GM12878 (cell line): ENCODE data around the gene SAMSN1. TPM values are rescaled to one million over a fixed set of nuclear protein-coding genes. Genes with fewer than 3 reads are reported as not detected.

Source experiments
- ATAC-seq: fragments of 200-7000 bp; cut with Tn5 transposase; 3 replicates; pipeline ENCODE4 v1.9.1; 2020; ENCODE audit warnings: mild to moderate bottlenecking, moderate library complexity
- BruUV-seq: library from RNA; stranded (reverse); fragments of 400-500 nt; replicated peaks from 2 replicates; lab custom pipeline; 2021; lab: Mats Ljungman, UMichigan
- CTCF ChIA-PET: fragments of 300-600 bp; sonication (Branson Sonifier 250); formaldehyde crosslinking; extraction: SDS; loops from one replicate; lab custom pipeline; 2021; ENCODE audit warnings: inconsistent platforms; lab: Yijun Ruan, JAX
- POLR2A ChIA-PET: fragments of 350-600 bp; formaldehyde crosslinking; extraction: SDS; loops from one replicate; lab custom pipeline; 2021; ENCODE audit warnings: inconsistent platforms; lab: Charles Lee
- RAD21 ChIA-PET: fragments of 300-600 bp; sonication (Branson Sonifier 250); formaldehyde crosslinking; loops from one replicate; lab custom pipeline; 2023; ENCODE audit warnings: antibody characterized with exemption; ENCODE audit not compliant: unreplicated experiment; lab: Charles Lee
- SMC1A ChIA-PET: fragments of 300-600 bp; sonication (Branson Sonifier 250); formaldehyde crosslinking; loops from one replicate; lab custom pipeline; 2023; ENCODE audit not compliant: unreplicated experiment, uncharacterized antibody; lab: Charles Lee
- DNase-seq: peaks from one replicate; pipeline ENCODE4 v3.0.0-alpha.2; 2011; ENCODE audit warnings: low read depth, low spot score
- FAIRE-seq: peaks from 3 replicates; lab custom pipeline; 2011; peaks lifted over from hg19 to GRCh38; lab: Jason Lieb, UNC
- H2AFZ ChIP-seq: 2 replicates; pipeline ENCODE4 v1.6.0; 2011; ENCODE audit warnings: low read depth, low read length, control low read depth; ENCODE audit not compliant: control insufficient read depth
- H3K27ac ChIP-seq: 2 replicates; pipeline ENCODE4 v1.5.1; 2011; ENCODE audit warnings: control low read depth; ENCODE audit not compliant: control insufficient read depth, insufficient read depth
- H3K27me3 ChIP-seq, 2 experiments: replicated peaks in 1 of 2; 2 replicates each; pipeline versions ENCODE4 v1.6.0 to v1.6.1; 2011; ENCODE audit warnings: low read length in 1 of 2; ENCODE audit not compliant: control insufficient read depth in 2 of 2, insufficient read depth in 2 of 2
- H3K36me3 ChIP-seq, 2 experiments: 2 replicates each; pipeline ENCODE4 v1.5.1; 2011; ENCODE audit warnings: low read length in 1 of 2; ENCODE audit not compliant: control insufficient read depth in 2 of 2, insufficient read depth in 2 of 2
- H3K4me1 ChIP-seq: 2 replicates; pipeline ENCODE4 v1.6.1; 2011; ENCODE audit warnings: mild to moderate bottlenecking, low read length, moderate library complexity, mixed read lengths; ENCODE audit not compliant: control insufficient read depth, insufficient read depth
- H3K4me2 ChIP-seq: 2 replicates; pipeline ENCODE4 v1.6.0; 2011; ENCODE audit warnings: control low read depth; ENCODE audit not compliant: control insufficient read depth, insufficient read depth
- H3K4me3 ChIP-seq: fragments of 200-600 bp; sonication (generic); 2 replicates; pipeline ENCODE4 v1.5.1; 2016
- H3K79me2 ChIP-seq: 2 replicates; pipeline ENCODE4 v1.6.0; 2011; ENCODE audit warnings: low read length; ENCODE audit not compliant: control insufficient read depth, insufficient read depth
- H3K9ac ChIP-seq: 2 replicates; pipeline ENCODE4 v1.8.0; 2011; ENCODE audit warnings: low read length, control low read depth, mixed read lengths; ENCODE audit not compliant: control insufficient read depth, insufficient read depth
- H3K9me3 ChIP-seq: replicated peaks from 3 replicates; pipeline ENCODE4 v1.5.1; 2011; ENCODE audit warnings: mild to moderate bottlenecking, low read length; ENCODE audit not compliant: control insufficient read depth, insufficient read depth
- H4K20me1 ChIP-seq: 2 replicates; pipeline ENCODE4 v1.6.0; 2011; ENCODE audit not compliant: control insufficient read depth, insufficient read depth
- ATF3 ChIP-seq: IDR thresholded peaks from 2 replicates; pipeline ENCODE4 v1.6.1; 2011; ENCODE audit warnings: low read depth, mild to moderate bottlenecking, low read length, moderate library complexity, borderline replicate concordance; ENCODE audit errors: extremely low read depth
- E2F4 ChIP-seq: IDR thresholded peaks from 2 replicates; pipeline ENCODE4 v1.6.1; 2012; ENCODE audit warnings: low read depth, low read length, improper control_type of control experiment
- EED ChIP-seq: sonication (generic); IDR thresholded peaks from 2 replicates; pipeline ENCODE4 v1.6.1; 2016; ENCODE audit warnings: antibody characterized with exemption, low read depth
- MAX ChIP-seq: IDR thresholded peaks from 2 replicates; pipeline ENCODE4 v1.6.1; 2012; ENCODE audit warnings: low read depth, low read length, improper control_type of control experiment
- SMARCA5 ChIP-seq: fragments of 450-650 bp; IDR thresholded peaks from 2 replicates; pipeline ENCODE4 v1.6.1; 2017; ENCODE audit warnings: mild to moderate bottlenecking
- SPI1 ChIP-seq: IDR thresholded peaks from 2 replicates; pipeline ENCODE4 v1.6.1; 2011; ENCODE audit warnings: low read depth, mild to moderate bottlenecking, low read length, moderate library complexity, borderline replicate concordance; ENCODE audit not compliant: insufficient read depth
- ZNF384 ChIP-seq: IDR thresholded peaks from 2 replicates; pipeline ENCODE4 v1.6.1; 2012; ENCODE audit warnings: low read depth, mild to moderate bottlenecking, low read length, improper control_type of control experiment, borderline replicate concordance
- WGBS: methylation state at CpG from one replicate; pipeline ENCODE4 v1.1.6; 2016; ENCODE audit warnings: low lambda C conversion rate; ENCODE audit not compliant: insufficient replicate concordance, insufficient coverage; ENCODE audit errors: missing lambda C conversion rate; 5-methylcytosine and 5-hydroxymethylcytosine counted together
- in situ Hi-C: fragments of 300-500 bp; cut with MboI; formaldehyde crosslinking; loops from 9 replicates; pipeline ENCODE4 v1.14.3; 2018; ENCODE audit warnings: mixed read lengths
- intact Hi-C: fragments of 100-400 bp; cut with micrococcal nuclease; formaldehyde crosslinking; loops from one replicate; pipeline ENCODE4 v1.14.2; 2022; ENCODE audit not compliant: unreplicated experiment
- polyA plus RNA-seq, 11 experiments: library from polyadenylated mRNA; depleted of rRNA in 4 of 11; unstranded in 6 of 11; stranded (reverse) in 5 of 11; fragments of >200 nt; fragmentation: Nextera tagmentation in 4 of 11; fragmentation: Illumina TruSeq in 1 of 11; extraction: Ambion mirVana in 4 of 11; extraction: Trizol in 1 of 11; gene quantifications; 1 replicate in 1 of 11; 2 replicates in 10 of 11; pipeline versions ENCODE4 v1.2.1 to v1.2.3, GENCODE V29; 2011 to 2016; ENCODE audit warnings: inconsistent platforms in 2 of 11, missing spikeins in 2 of 11, low read depth in 1 of 11
- total RNA-seq, 4 experiments: library from RNA; depleted of rRNA in 3 of 4; stranded (reverse); fragments of >200 nt in 3 of 4; fragmentation: Illumina TruSeq in 1 of 4; extraction: Trizol in 1 of 4; gene quantifications; 2 replicates each; pipeline versions ENCODE4 v1.2.1 to v1.2.3, GENCODE V29; 2013 to 2021

SAMSN1 gene
- total and polyA plus RNA-seq, 10 of the 15 experiments (the other 5 are each of a cell fraction or from before 2014, with no cell fraction given): 23.2 to 102 (median 44.9) TPM

- DNase-seq (no peak), FAIRE-seq (no peak), ATAC-seq (no peak)
- peak overlapping the region; percentile 28; the same call in 1 of the 2 replicates for H3K4me3 ChIP-seq
- TF ChIP-seq MAX (no peak), ZNF384 (0 out of 2 replicates have a peak, but pooled peaks have one; percentile 22), E2F4 (no peak), ATF3 (no peak), SMARCA5 (no peak), EED (peak; percentile 46; the same call in 1 of the 2 replicates), SPI1 (peak; percentile 69)
- peaks cover 0 to 15% of the 10 kb centered on the region in 2 experiments; a peak in 2 of 4 replicates for H3K36me3 ChIP-seq
- no peaks in the 10 kb centered on the region for H4K20me1 ChIP-seq
- SMC1A ChIA-PET: interaction anchor here (0.5 to 10.4 kb wide), 7 partner anchors 20 to 218 kb away, joined by 3 to 120 read pairs (median 4); no protein-coding TSS in a partner anchor
- H3K4me2 ChIP-seq: peak overlapping the region; percentile 72
- H3K9me3 ChIP-seq: peaks cover 2% of the 10 kb centered on the region; the same call in 1 of the 3 replicates
- H3K4me1 ChIP-seq: peaks cover 25% of the 10 kb centered on the region
- peaks cover 62% of the 10 kb centered on the region for H3K79me2 ChIP-seq
- peak overlapping the region; percentile 51 for H2AFZ ChIP-seq
- H3K9ac ChIP-seq: peak overlapping the region; percentile 50
- H3K27me3 ChIP-seq: no peaks in the 10 kb centered on the region
- CTCF ChIA-PET: interaction anchor here (1.0 to 1.2 kb wide), 2 partner anchors 67 to 217 kb away, joined by 3 to 4 read pairs; no protein-coding TSS in a partner anchor
- WGBS: 3% methylated on average over 7 of the region's 7 CpGs
- intact Hi-C loops (no loop called here), in situ Hi-C loops (no loop called here)
- BruUV-seq: TSS peak; percentile 14
- POLR2A ChIA-PET: no interaction called here
- H3K27ac ChIP-seq: peak overlapping the region; percentile 62
- RAD21 ChIA-PET: interaction anchor here (0.9 kb wide), 1 partner anchor 218 kb away, joined by 3 read pairs; no protein-coding TSS in a partner anchor
Observed at GRCh38 chr21:14520535-14520934, 25.6 kb downstream of the SAMSN1 start.
